Activated T-cell treated with anti-CD3 and anti-CD28 coated beads, Interleukin-2, amount 50 U/mL, for 72 hours (primary cell): ENCODE measurements around the gene BYSL. TPM values are rescaled to one million over a fixed set of nuclear protein-coding genes. Genes with fewer than 3 reads are reported as not detected.
A peak's percentile ranks its signal among the peaks of the same experiment; 100 is the strongest.

Experiments
- ATAC-seq, 2 donors: fragments of 150-1000 bp; cut with Tn5 transposase; replicated peaks in 1 of 2; 2 replicates each; pipeline ENCODE4 v1.10.0; 2021; ENCODE audit warnings: moderate library complexity in 2 of 2, mild to moderate bottlenecking in 1 of 2
- DNase-seq, 2 donors: peaks; one replicate each; pipeline ENCODE4 v3.0.0; 2021 to 2022; ENCODE audit warnings: mixed read lengths in 1 of 2
- H3K27ac Mint-ChIP-seq: one replicate; pipeline ENCODE4 v1.8.0; 2022; ENCODE audit warnings: mild to moderate bottlenecking, moderate library complexity, mixed read lengths
- H3K27me3 Mint-ChIP-seq: one replicate; pipeline ENCODE4 v1.8.0; 2022; ENCODE audit warnings: low read depth, mixed read lengths
- H3K36me3 Mint-ChIP-seq, 2 donors: one replicate each; pipeline ENCODE4 v1.8.0; 2022; ENCODE audit warnings: mixed read lengths in 2 of 2, mild to moderate bottlenecking in 1 of 2; ENCODE audit not compliant: insufficient read depth in 2 of 2
- H3K4me1 Mint-ChIP-seq: one replicate; pipeline ENCODE4 v1.8.0; 2022; ENCODE audit warnings: low read depth, mixed read lengths
- H3K4me3 Mint-ChIP-seq, 2 donors: one replicate each; pipeline ENCODE4 v1.8.0; 2022; ENCODE audit warnings: mild to moderate bottlenecking in 2 of 2, mixed read lengths in 2 of 2, moderate library complexity in 2 of 2
- H3K9me3 Mint-ChIP-seq, 2 donors: one replicate each; pipeline ENCODE4 v1.8.0; 2022; ENCODE audit warnings: mixed read lengths in 2 of 2
- total RNA-seq, 2 donors: library from RNA; stranded (reverse); gene quantifications; one replicate each; pipeline ENCODE4 v1.2.3, GENCODE V29; 2022

The BYSL gene, protein sequence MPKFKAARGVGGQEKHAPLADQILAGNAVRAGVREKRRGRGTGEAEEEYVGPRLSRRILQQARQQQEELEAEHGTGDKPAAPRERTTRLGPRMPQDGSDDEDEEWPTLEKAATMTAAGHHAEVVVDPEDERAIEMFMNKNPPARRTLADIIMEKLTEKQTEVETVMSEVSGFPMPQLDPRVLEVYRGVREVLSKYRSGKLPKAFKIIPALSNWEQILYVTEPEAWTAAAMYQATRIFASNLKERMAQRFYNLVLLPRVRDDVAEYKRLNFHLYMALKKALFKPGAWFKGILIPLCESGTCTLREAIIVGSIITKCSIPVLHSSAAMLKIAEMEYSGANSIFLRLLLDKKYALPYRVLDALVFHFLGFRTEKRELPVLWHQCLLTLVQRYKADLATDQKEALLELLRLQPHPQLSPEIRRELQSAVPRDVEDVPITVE
- total RNA-seq: 10 to 100 TPM; 30.4 to 38.1 TPM

DNA sequence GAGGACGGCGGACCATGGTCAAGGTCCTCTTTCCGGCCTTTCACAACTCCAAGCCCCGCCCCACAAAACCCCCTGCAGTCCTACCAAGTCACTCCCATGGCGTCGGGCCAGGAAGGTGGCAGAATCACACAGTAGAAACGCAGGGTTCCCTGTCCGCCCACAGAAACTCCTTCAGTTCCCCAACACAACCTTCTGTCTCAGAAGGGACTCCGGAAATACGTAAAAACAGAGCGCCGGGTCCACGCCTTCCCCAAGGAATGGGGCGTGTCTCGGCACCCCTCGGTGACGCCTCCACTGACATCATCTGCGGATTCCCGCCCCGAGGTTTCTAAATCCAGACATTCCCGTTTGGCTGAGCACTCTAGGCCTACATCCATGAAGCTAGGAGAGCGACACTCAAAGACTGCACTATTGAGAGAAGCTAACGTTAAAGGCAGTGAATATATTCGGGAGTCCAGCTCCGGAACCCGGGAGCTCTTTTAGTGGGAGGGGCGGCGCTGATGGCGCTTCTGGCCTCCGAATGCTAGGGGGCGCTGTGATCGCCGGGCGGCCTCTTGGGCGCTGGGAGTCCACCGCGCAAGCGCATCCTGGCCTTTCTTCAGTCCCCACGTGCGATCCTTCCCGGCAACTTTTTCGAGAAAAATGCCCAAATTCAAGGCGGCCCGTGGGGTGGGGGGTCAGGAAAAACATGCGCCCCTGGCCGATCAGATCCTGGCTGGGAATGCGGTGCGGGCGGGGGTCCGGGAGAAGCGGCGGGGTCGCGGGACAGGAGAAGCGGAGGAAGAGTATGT lies at the start of gene BYSL, which contains the start of gene MED20:
BYSL (plus strand) TSS at position 579 of the 791 bp plus-strand sequence; CDS start at position 643, 64 bp downstream.
MED20 (minus strand) TSS at position 219 of the 791 bp plus-strand sequence; CDS start at position 98, 121 bp downstream.
- Mint-ChIP-seq H3K4me1 (peaks cover 62% of the 10 kb centered on the region), H3K27ac (peak within 1 kb of the TSS; percentile 96), H3K36me3 (peaks cover 20 to 26% of the 10 kb centered on the region in 2 donors), H3K27me3 (no peaks in the 10 kb centered on the region), H3K9me3 (no peaks in the 10 kb centered on the region), H3K4me3 (peak within 1 kb of the TSS; percentile 93 to 99)
- DNase-seq: peak; percentile 93 to 96
- ATAC-seq: peak; percentile 91 to 93

- no peak for DNase-seq
- no peaks in the 10 kb centered on the region for H3K9me3 Mint-ChIP-seq
- no peak for ATAC-seq
- H3K27me3 Mint-ChIP-seq: no peaks in the 10 kb centered on the region
- no peak overlapping the region for H3K4me3 Mint-ChIP-seq
- H3K4me1 Mint-ChIP-seq: no peaks in the 10 kb centered on the region
- no peak overlapping the region for H3K27ac Mint-ChIP-seq
- no peaks in the 10 kb centered on the region for H3K36me3 Mint-ChIP-seq
These were observed 49.6 kb upstream of the BYSL start for GRCh38 chr6:41871691-41872090.

DNA sequence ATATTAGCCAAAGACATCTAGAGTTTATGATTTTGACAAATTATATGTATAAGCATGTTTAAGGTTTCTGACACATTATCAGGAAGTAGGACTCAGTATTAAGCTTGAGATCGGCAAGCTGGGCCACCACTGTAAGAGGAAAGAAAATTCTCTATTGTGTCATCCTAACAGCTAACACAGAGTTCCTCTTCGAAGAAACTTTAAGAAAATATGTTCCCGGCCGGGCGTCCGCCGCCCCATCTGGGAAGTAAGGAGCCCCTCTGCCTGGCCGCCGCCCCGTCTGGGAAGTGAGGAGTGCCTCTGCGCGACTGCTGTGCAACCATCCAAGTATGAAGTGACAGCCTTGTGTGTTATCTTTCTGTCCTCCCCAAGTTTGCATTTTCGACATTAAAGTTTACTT lies 49.2 kb upstream of the BYSL start:
- H3K4me1 Mint-ChIP-seq: no peaks in the 10 kb centered on the region
- no peaks in the 10 kb centered on the region for H3K9me3 Mint-ChIP-seq
- no peaks in the 10 kb centered on the region for H3K36me3 Mint-ChIP-seq
- no peaks in the 10 kb centered on the region for H3K27me3 Mint-ChIP-seq
- ATAC-seq: no peak
- no peak overlapping the region for H3K4me3 Mint-ChIP-seq
- DNase-seq: no peak
- no peak overlapping the region for H3K27ac Mint-ChIP-seq

DNA sequence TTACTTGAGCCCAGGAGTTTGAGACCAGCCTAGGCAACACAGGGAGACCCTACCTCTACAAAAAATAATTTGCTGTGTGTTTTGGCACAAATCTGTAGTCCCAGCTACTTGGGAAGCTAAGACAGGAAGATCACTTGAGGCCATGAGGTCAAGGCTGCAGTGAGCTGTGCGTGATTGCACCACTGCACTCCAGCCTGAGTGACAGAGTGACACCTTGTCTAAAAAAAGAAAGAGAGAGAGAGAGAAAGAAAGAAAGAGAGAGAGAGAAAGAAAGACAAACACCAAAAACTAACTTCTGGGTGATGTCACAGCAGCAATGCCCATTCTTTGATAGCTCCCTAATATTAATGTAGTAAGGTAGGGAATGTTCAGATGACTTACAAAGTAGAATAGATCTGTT lies 46.6 kb upstream of the BYSL start:
- H3K9me3 Mint-ChIP-seq: no peaks in the 10 kb centered on the region
- H3K4me1 Mint-ChIP-seq: no peaks in the 10 kb centered on the region
- H3K36me3 Mint-ChIP-seq: no peaks in the 10 kb centered on the region
- no peak overlapping the region for H3K4me3 Mint-ChIP-seq
- H3K27me3 Mint-ChIP-seq: no peaks in the 10 kb centered on the region
- ATAC-seq (no peak), DNase-seq (no peak)
- no peak overlapping the region for H3K27ac Mint-ChIP-seq

- no peaks in the 10 kb centered on the region for H3K4me1 Mint-ChIP-seq
- no peak for DNase-seq
- no peak overlapping the region for H3K4me3 Mint-ChIP-seq
- no peak overlapping the region for H3K27ac Mint-ChIP-seq
- H3K9me3 Mint-ChIP-seq: no peaks in the 10 kb centered on the region
- no peak for ATAC-seq
- no peaks in the 10 kb centered on the region for H3K27me3 Mint-ChIP-seq
- no peaks in the 10 kb centered on the region for H3K36me3 Mint-ChIP-seq
These were observed 44.1 kb upstream of the BYSL start for GRCh38 chr6:41877051-41877680.

DNA sequence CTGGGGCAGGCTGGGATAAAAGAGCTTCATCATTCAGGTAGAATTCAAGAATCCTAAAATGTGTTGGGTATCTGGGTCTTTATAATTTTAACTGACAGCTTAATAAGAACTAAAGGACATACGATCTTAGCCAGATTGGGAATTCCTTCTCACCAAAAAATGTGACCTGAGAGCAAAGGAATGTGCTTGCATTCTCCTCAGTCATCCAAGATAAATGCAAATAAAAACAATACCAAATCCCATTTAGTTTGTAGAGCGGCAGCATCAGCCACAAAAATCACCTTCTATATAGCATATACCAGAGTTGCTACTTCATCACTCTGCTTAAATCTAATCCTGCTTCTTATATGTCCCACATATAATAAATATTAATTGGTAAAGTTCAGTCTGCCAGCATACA lies 43.1 kb upstream of the BYSL start:
- H3K36me3 Mint-ChIP-seq: no peaks in the 10 kb centered on the region
- ATAC-seq: no peak
- H3K4me3 Mint-ChIP-seq: no peak overlapping the region

GRCh38 chr6:41878961-41879405 lies 42.3 kb upstream of the BYSL start:
- Mint-ChIP-seq H3K36me3 (no peaks in the 10 kb centered on the region), H3K27me3 (no peaks in the 10 kb centered on the region), H3K9me3 (no peaks in the 10 kb centered on the region), H3K4me3 (no peak overlapping the region), H3K4me1 (no peaks in the 10 kb centered on the region), H3K27ac (no peak overlapping the region)
- DNase-seq (no peak), ATAC-seq (no peak)

More for the DNA sequence above, 43.1 kb upstream of the BYSL start:
- no peak overlapping the region for H3K27ac Mint-ChIP-seq
- no peaks in the 10 kb centered on the region for H3K9me3 Mint-ChIP-seq
- H3K4me1 Mint-ChIP-seq: no peaks in the 10 kb centered on the region
- no peak for DNase-seq
- H3K27me3 Mint-ChIP-seq: no peaks in the 10 kb centered on the region

DNA sequence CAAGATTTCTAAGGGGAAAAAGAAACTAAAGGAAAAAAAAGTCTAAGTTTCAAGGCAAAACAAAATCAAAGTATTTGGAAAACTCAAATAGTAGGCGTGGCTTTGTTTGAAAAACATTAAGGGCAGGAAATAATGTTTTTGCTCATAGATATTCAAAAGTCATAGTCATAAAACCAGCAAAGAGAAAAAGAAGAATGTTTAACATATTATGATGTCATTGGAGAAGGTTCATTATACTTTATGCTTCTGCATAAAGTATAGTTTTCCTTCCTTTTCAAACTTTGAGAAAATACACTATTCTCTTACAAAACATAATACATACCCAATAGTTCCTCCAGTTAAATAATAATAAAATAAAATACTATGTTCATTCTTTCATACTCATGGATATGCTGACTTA lies 39.8 kb upstream of the BYSL start:
- Mint-ChIP-seq H3K4me1 (no peaks in the 10 kb centered on the region), H3K27ac (peak overlapping the region; percentile 70), H3K9me3 (no peaks in the 10 kb centered on the region), H3K36me3 (no peaks in the 10 kb centered on the region), H3K27me3 (no peaks in the 10 kb centered on the region), H3K4me3 (no peak overlapping the region)
- ATAC-seq: no peak
- DNase-seq: no peak

GRCh38 chr6:41884957-41885356 lies 36.3 kb upstream of the BYSL start:
- no peak for ATAC-seq

DNA sequence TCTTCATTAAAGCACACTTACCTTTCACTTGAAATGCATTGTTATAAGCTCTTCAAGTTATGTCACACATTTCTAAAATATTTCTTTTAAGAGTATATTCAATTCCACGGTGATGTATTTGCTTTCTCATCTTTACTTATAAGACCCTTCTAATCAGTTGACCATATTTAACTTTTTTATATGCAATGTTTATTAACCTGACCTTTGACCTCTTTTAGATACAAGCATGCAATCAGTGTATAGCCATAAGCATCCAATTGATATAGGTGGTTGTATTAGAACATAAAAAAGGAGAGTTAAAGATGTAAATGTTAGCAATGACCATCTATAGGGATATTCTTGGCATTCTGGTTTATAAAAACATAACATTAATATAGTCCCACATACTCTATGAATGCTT lies 35.4 kb upstream of the BYSL start:
- H3K4me1 Mint-ChIP-seq: peaks cover 8% of the 10 kb centered on the region
- no peaks in the 10 kb centered on the region for H3K9me3 Mint-ChIP-seq
- no peaks in the 10 kb centered on the region for H3K36me3 Mint-ChIP-seq
- no peak overlapping the region for H3K27ac Mint-ChIP-seq
- no peak for ATAC-seq
- H3K27me3 Mint-ChIP-seq: no peaks in the 10 kb centered on the region
- no peak overlapping the region for H3K4me3 Mint-ChIP-seq
- no peak for DNase-seq

More at GRCh38 chr6:41884957-41885356, 36.3 kb upstream of the BYSL start:
- H3K4me3 Mint-ChIP-seq: no peak overlapping the region
- H3K27ac Mint-ChIP-seq: no peak overlapping the region
- no peaks in the 10 kb centered on the region for H3K36me3 Mint-ChIP-seq
- H3K9me3 Mint-ChIP-seq: no peaks in the 10 kb centered on the region
- H3K27me3 Mint-ChIP-seq: no peaks in the 10 kb centered on the region
- DNase-seq: no peak
- peaks cover 8% of the 10 kb centered on the region for H3K4me1 Mint-ChIP-seq

DNA sequence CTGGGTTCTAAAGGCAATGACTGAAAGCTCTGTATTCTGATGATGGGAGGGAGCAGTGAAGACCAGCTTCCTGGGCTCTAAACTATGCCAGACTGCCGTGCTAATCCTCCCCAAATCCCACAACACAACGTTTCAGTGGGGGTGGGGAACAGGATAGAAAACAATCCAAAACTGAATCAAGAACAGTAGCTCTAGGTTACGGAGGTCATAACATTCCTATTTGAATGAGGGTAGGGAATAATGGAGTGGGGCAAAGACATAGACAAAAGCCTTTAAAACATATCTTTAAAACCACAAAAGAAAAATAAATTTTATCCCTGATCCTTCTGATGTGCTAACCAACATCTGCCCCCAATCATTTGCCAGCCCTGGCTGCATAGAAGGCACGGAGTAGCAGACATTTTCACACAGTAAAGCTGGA lies 34.0 kb upstream of the BYSL start:
- ATAC-seq: no peak
- no peaks in the 10 kb centered on the region for H3K9me3 Mint-ChIP-seq
- DNase-seq: no peak
- no peak overlapping the region for H3K4me3 Mint-ChIP-seq
- H3K27ac Mint-ChIP-seq: no peak overlapping the region
- H3K27me3 Mint-ChIP-seq: no peaks in the 10 kb centered on the region
- H3K4me1 Mint-ChIP-seq: peaks cover 8% of the 10 kb centered on the region
- no peaks in the 10 kb centered on the region for H3K36me3 Mint-ChIP-seq

DNA sequence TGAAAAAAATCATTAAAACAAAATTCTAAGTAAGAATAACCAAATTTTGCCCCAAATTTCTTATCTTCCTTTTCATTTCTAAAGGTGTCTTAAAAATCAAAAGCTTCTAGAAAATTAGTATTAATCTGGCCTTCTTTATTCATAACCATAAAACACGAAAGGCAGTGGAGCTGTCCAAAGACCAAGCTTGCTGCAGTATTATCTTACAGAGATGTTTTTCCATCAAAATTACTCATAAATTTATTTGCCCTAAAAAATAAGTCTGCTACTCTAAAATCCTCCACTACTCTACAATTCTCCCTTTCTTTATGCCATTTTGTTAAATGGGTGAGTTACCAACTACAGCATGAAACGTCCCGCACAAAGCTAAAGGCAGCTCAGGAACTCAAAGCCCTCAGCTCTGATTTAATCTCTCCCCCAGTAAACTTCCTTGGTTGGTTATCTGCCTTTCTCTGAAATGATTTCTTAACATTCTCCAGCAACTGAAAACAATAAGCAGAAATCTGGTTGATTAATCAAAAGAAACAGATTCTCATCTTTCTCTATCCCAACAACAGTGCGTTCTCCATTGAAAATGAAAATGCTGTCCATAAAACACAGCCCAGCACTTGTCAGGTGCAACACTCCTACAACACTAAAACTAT lies 28.3 kb upstream of the BYSL start:
- no peak overlapping the region for H3K4me3 Mint-ChIP-seq
- ATAC-seq (no peak), DNase-seq (no peak)
- no peaks in the 10 kb centered on the region for H3K27me3 Mint-ChIP-seq
- no peaks in the 10 kb centered on the region for H3K9me3 Mint-ChIP-seq
- peaks cover 16% of the 10 kb centered on the region for H3K4me1 Mint-ChIP-seq
- no peak overlapping the region for H3K27ac Mint-ChIP-seq
- H3K36me3 Mint-ChIP-seq: no peaks in the 10 kb centered on the region
